Ovary (tissue), 9 donors: Measurements from ENCODE around the gene PCNT. TPM values are rescaled to one million over a fixed set of nuclear protein-coding genes. Genes with fewer than 3 reads are reported as not detected.

Experiments
- DNase-seq, 5 donors: peaks; one replicate each; pipeline ENCODE4 v3.0.0-alpha.2; 2019 to 2020
- H3K27ac ChIP-seq, 2 donors: fragments of 200-600 bp; one replicate each; pipeline versions ENCODE4 v1.5.1 to v1.8.0; 2019 to 2022
- H3K27me3 ChIP-seq: fragments of 200-600 bp; one replicate; pipeline ENCODE4 v1.8.0; 2022
- H3K36me3 ChIP-seq: fragments of 200-600 bp; sonication (generic); one replicate; pipeline ENCODE4 v1.5.1; 2019
- H3K4me1 ChIP-seq: one replicate; pipeline ENCODE4 v1.8.1; 2013; ENCODE audit warnings: mild to moderate bottlenecking, moderate library complexity; ENCODE audit not compliant: insufficient read depth
- H3K4me3 ChIP-seq: fragments of 200-600 bp; sonication (generic); one replicate; pipeline ENCODE4 v1.5.1; 2017
- H3K9me3 ChIP-seq, 2 donors: fragments of 200-600 bp in 1 of 2; sonication (generic) in 1 of 2; one replicate each; pipeline versions ENCODE4 v1.5.1 to v1.8.1; 2013 to 2019; ENCODE audit warnings: mild to moderate bottlenecking in 1 of 2, moderate library complexity in 1 of 2
- CTCF ChIP-seq, 3 donors: fragments of 450-650 bp in 2 of 3; fragments of 200-600 bp in 1 of 3; IDR thresholded peaks; one replicate each; pipeline versions ENCODE4 v1.5.1 to v1.8.0; 2016 to 2022; ENCODE audit warnings: antibody characterized with exemption in 3 of 3, mild to moderate bottlenecking in 1 of 3
- EP300 ChIP-seq: sonication (generic); formaldehyde crosslinking; IDR thresholded peaks from one replicate; pipeline ENCODE4 v1.6.1; 2017; ENCODE audit warnings: antibody characterized with exemption
- POLR2A ChIP-seq: fragments of 450-650 bp; IDR thresholded peaks from one replicate; pipeline ENCODE4 v1.6.1; 2017; ENCODE audit warnings: antibody characterized with exemption, mild to moderate bottlenecking, moderate library complexity
- WGBS, 3 donors: extraction: QIAGEN DNeasy Blood & Tissue Kit in 1 of 3; methylation state at CpG; one replicate each; pipeline versions ENCODE4 v1.1.5 to v1.1.7; 2013 to 2017; 5-methylcytosine and 5-hydroxymethylcytosine counted together
- intact Hi-C, 4 donors: fragments of 100-400 bp; cut with DNase I; formaldehyde crosslinking; loops; one replicate each; pipeline versions ENCODE4 v1.11.0 to v1.15.1; 2022 to 2023
- polyA plus RNA-seq, 2 donors: library from polyadenylated mRNA; stranded (reverse); fragments of 200-250 nt in 1 of 2; fragments of 350-450 nt in 1 of 2; fragmentation: Illumina TruSeq in 1 of 2; extraction: RNeasy Lipid Tissue Mini Kit (QIAGEN cat#74804) in 1 of 2; gene quantifications; one replicate each; pipeline ENCODE4 v1.2.3, GENCODE V29; 2013 to 2014
- total RNA-seq, 7 donors: library from RNA; depleted of rRNA in 2 of 7; stranded (reverse); fragments of >200 nt in 2 of 7; fragmentation: NEBNext Ultra II Directional in 3 of 7; extraction: Animal tissue kit (Norgen Biotek cat#: 25700) in 3 of 7; gene quantifications; one replicate each; pipeline versions ENCODE4 v1.1.0 to v1.2.4, GENCODE V29; 2016 to 2023
- donor health status: DM: no; HTN: no; CAD: no; lungs with moderate emphysema.
- donor health status: DM: no; HTN: no; CAD: no.
- donor health status: Bipolar disorder and iron deficiency.
- donor health status: DM: yes; HTN: yes; CAD: no.
- donor health status: DM: no; HTN: no; CAD: no.
- donor health status: DM: yes; HTN: yes; CAD: no.

PCNT gene
- total and polyA plus RNA-seq, 9 donors: 11.1 to 28.2 (median 18.6) TPM

DNA sequence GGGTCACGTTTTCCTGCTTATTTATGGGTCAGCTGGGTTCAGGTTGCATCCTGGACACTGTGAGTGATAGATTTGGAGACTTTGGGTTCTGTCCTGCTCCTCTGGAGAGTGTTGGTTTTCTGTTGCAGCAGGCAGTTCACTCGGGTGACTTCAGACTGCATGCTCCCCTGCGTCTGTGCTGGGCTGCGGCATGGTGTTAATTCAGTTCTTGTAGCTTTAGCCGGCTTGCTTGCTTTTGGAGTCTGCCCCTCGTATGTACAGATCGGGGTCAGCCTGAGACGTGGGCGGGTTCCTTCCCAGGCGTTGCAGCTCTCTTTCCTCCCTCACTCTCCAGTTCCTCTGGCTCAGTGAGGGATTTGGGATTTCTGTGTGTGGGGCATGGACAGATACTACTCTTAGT is 38.0 kb downstream of the PCNT start:
- no peak overlapping the region for H3K27ac ChIP-seq
- no peak overlapping the region for H3K4me3 ChIP-seq
- peaks cover 12% of the 10 kb centered on the region for H3K4me1 ChIP-seq
- DNase-seq: peak in 1 of 5 donors; percentile 52
- 12 to 19% (median 13%) methylated on average over 10 of the region's 10 CpGs for WGBS, 3 donors
- intact Hi-C loops: no loop called here
- H3K27me3 ChIP-seq: no peaks in the 10 kb centered on the region
- TF ChIP-seq EP300: no peak
- no peak for TF ChIP-seq CTCF (IDR thresholded peaks at IDR 0.05)
- TF ChIP-seq POLR2A: no peak
- H3K9me3 ChIP-seq: no peaks in the 10 kb centered on the region
- H3K36me3 ChIP-seq: no peaks in the 10 kb centered on the region

GRCh38 chr21:46362946-46363345 is 39.0 kb downstream of the PCNT start:
- peak in 1 of 5 donors; percentile 59 for DNase-seq
- H3K27ac ChIP-seq: peak overlapping the region in 1 of 2 donors; percentile 37
- intact Hi-C loops: no loop called here
- no peaks in the 10 kb centered on the region for H3K9me3 ChIP-seq
- peaks cover 12% of the 10 kb centered on the region for H3K4me1 ChIP-seq
- H3K4me3 ChIP-seq: no peak overlapping the region
- no peak for TF ChIP-seq EP300
- TF ChIP-seq CTCF (IDR thresholded peaks at IDR 0.05): no peak
- no peak for TF ChIP-seq POLR2A
- H3K27me3 ChIP-seq: no peaks in the 10 kb centered on the region
- WGBS, 3 donors: 18 to 38% (median 26%) methylated on average over 15 of the region's 15 CpGs
- H3K36me3 ChIP-seq: no peaks in the 10 kb centered on the region

- Histone ChIP-seq H3K4me3 (no peak overlapping the region), H3K27me3 (no peaks in the 10 kb centered on the region), H3K36me3 (no peaks in the 10 kb centered on the region), H3K27ac (peak overlapping the region in 1 of 2 donors; percentile 37), H3K4me1 (peaks cover 12% of the 10 kb centered on the region), H3K9me3 (no peaks in the 10 kb centered on the region)
- DNase-seq: no peak
- intact Hi-C loops: no loop called here
- TF ChIP-seq POLR2A (no peak), EP300 (no peak), CTCF (IDR thresholded peaks at IDR 0.05) (no peak)
- WGBS, 3 donors: 59 to 79% (median 66%) methylated on average over 16 of the region's 16 CpGs
Measured at GRCh38 chr21:46363698-46364097, 39.7 kb downstream of the PCNT start.

GRCh38 chr21:46366091-46366490 is 42.1 kb downstream of the PCNT start:
- WGBS, 3 donors: 90 to 96% (median 95%) methylated on average over 11 of the region's 11 CpGs

More at GRCh38 chr21:46366091-46366490, 42.1 kb downstream of the PCNT start:
- H3K27me3 ChIP-seq: no peaks in the 10 kb centered on the region
- H3K9me3 ChIP-seq: no peaks in the 10 kb centered on the region
- no peak overlapping the region for H3K27ac ChIP-seq
- no peak for DNase-seq
- no peak overlapping the region for H3K4me3 ChIP-seq
- no peaks in the 10 kb centered on the region for H3K36me3 ChIP-seq
- peaks cover 12% of the 10 kb centered on the region for H3K4me1 ChIP-seq
- no peak for TF ChIP-seq CTCF (IDR thresholded peaks at IDR 0.05)
- TF ChIP-seq EP300: no peak
- no peak for TF ChIP-seq POLR2A
- intact Hi-C loops: no loop called here
